Measurements from ENCODE around the gene LUC7L2.
"Not testable (repeated sequence)": the region's sequence is repeated elsewhere in the genome, so short reads cannot be mapped to it uniquely, and the experiment has no call there.

LUC7L2 gene

DNA sequence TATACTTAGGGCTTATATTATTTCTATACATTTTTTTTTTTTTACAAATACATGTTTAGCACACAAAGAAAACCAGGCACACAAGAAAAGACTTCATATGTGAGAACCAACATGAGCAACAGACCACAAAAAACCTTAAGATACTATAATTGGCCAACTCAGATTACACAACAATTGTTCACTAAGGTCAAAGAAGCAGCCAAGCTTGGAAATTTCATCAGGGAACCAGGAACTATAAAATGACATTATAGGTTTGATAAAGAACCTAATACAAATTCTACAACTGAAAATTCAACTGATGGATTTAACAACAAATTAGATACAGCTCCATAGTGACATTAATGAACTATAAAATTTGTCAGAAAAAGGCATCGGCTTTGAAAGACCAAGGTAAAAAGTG, 4.4 kb upstream of the LUC7L2 start:
- no peak for DNase-seq (ENCODE audit: low spot score)

DNA sequence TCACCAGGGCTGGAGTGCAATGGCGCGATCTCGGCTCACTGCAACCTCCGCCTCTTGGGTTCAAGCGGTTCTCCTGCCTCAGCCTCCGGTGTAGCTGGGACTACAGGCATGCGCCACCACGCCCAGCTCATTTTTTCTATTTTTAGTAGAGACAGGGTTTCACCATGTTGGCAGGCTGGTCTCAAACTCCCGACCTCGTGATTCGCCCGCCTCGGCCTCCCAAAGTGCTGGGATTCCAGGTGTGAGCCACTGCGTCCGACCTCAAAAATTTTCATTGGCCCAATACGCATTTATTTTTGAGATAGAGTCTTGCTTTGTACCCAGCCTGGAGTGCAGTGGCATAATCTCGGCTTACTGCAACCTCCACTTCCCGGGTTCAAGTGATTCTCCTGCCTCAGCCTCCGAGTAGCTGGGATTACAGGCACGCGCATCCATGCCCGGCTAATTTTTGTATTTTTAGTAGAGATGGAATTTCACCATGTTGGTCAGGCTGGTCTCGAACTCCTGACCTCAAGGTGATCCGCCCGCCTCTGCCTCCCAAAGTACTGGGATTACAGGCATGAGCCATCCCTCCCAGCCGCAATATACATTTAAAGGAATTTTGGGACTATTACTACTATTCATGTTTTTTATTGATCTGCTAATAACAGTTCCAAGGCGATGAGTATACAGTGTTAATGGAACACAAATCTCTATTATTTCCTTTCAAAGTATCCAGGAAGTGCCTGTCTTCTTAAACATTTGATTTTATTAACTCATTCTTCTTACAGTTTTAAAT, 1.8 kb upstream of the LUC7L2 start:
- not testable (repeated sequence) for DNase-seq (ENCODE audit: low spot score)

DNA sequence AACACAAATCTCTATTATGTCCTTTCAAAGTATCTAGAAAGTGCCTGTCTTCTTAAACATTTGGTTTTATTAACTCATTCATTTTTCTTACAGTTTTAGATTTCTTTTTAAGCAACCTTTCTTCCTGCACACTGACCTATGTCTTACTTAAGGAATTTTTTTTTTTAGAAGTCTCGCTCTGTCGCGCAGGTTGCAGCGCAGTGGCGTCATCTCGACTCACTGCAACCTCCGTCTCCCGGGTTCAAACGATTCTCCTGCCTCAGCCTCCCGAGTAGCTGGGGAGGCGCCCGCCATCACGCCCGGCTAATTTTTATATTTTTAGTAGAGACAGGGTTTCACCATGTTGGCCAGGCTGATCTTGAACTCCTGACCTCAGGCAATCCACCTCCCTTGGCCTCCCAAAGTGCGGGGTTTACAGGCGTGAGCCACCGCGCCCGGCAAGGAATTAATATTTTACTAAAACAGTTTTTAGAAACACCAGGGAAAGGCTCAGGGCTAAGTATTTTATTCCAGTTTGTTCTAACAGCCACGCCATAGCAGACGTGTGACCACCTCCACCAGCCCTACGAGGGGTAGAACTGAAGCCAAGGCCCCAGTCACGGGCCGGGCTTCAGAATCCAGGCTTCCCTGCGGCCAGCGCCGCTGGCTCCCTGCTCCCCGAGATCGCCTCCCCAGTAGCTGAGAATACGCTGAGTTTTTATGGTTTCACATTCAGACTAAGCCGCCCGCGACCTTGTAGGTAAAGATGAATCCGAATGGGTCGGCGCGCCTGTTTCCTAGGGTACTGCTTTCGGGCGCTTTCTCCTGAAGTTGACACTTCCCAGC, 941 bp upstream of the LUC7L2 start:
- DNase-seq (ENCODE audit: low spot score): peak; percentile 78

DNA sequence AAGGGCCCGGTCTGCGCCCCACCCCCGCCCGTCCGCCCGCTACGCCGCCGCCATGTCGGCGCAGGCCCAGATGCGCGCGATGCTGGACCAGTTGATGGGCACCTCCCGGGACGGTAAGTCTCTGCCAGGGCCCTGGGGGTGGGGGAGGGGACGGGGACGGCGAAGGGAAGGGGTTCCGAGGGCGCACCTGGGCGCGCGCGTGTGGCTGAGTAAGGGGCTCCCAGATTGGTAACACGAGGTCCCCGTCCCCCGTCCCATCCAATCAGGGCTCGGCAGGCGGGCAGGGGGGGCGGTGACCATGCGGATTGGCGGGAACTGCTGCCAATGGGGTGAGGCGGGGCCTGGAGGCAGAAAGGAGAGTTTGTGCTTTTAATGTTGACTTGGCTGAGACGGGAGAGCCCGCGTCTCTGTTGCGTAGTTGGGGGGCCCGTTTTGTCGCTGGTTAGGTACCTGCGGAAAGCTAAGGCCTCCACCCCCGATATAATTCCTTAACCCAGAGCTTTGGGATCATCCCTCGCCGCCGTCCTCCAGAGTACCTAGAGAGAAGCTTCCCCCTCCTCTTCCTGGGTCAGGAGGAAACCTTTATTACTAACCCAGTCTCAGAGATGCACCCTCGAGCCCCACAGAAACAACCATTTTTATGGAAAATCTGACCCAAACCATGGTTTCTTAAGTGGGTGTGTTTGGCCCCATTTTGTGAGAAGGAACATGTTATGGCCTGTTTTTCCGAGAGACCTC, 685 bp downstream of the LUC7L2 start:
- peak; percentile 94 for DNase-seq (ENCODE audit: low spot score)

DNA sequence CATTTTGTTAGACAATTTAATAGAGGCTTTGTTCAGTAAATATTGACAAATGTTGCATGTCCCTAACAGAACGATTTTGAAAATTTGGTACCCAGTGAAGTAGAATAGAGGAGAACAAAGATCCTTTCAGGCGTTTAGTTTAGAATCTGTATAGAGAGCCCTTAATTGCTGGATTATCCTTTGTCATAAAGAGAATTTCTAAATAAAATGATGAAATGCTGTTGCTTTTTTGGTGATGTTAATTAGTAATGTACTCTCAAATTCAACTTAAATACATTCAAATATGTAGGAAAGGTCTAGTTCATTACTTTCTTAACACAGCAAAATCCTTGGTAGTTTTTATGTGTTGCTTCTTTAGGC, 1.2 kb downstream of the LUC7L2 start:
- no peak for DNase-seq (ENCODE audit: low spot score)

DNA sequence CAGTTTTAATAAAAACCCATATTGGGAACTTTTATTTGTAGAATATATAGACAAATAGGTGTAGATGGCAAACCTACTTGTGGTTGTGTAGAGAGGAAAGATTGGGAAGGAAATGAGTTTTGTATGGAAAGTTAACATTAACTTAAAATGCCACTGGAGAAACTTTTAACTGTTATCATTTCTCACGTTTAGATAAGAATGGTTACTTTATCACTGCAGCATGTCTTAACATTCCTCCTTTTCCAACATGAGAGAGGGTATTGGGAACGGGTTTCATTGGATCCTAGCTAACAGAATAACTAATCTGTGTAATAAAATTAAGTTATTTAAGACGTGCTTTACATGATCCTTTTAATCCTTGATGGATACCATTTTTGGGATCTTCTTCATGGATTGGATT, 1.8 kb downstream of the LUC7L2 start:
- no peak for DNase-seq (ENCODE audit: low spot score)

DNA sequence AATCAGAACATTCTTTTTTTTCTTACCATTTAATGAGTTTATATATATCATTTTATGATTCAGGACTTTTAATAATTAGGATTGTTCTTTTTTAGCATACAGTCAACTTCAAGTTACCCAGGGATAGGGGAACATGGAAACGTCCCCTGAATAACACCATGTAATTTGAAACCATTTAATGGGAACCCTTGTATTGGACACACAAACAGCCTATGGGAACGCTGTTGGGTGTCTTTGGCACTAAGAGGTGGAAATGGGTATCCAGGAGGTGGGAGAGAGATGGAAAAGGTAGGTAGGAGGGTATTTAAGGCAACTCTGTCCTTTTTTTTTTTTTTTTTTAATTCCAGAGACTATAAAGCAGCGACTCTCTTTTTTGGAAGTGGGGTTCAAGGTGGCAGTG, 2.6 kb downstream of the LUC7L2 start:
- no peak for DNase-seq (ENCODE audit: low spot score)

DNA sequence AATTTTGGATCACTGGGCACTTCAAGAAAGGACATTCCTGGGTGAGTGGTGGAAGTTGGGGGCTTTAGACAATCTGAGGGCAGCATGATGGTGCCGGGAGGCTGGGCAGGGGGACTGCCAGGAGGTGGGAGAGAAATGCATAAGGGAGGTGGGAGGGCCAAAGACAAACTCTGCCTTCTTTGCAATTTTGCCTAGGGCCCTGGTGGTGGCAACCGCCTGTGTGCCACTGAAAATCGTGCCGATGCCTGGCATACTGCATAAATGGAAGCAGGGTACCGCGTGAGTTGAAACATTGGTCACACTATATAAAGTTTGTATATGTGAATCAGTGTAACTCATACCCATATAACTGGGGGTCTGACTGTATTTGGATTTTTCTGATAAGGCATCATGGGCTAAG, 3.3 kb downstream of the LUC7L2 start:
- DNase-seq (ENCODE audit: low spot score): no peak

DNA sequence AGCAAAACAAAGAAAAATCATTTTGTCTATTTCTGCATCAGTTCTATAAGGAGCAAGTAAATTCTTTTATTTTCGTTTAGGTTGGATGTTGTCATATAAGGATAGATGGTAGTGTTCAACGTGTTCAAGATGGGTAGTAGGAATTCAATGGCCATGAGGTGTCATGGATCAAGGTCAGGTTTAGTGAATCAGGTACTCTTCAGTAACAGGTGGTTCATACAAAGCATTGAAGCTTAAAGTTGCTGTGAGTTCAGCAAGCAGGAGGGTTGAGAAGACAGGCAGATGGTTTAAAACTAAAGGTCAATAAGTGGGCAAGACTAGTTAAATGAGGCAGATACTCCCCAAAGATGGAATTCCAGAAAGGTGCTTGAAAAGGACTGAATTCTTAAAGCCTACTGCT, 5.6 kb downstream of the LUC7L2 start:
- no peak for DNase-seq (ENCODE audit: low spot score)

DNA sequence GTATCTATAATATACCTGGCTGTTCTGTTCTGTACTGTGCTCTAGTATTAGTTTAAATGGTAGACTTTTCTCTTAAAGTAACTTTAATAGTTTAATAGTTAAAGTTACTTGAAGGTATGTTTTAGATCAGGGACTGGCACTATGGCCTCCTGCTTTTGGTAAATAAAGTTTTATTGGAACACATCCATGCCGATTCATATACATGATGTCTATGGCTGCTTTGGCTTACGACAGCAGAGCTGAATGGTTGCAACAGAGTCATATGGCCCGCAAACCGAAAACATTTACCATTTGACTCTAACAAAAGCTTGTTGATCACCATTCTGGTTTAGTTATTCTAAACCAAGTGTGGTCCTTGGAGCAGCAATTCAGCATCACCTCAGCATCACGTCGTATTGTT, 6.7 kb downstream of the LUC7L2 start:
- no peak for DNase-seq (ENCODE audit: low spot score)

DNA sequence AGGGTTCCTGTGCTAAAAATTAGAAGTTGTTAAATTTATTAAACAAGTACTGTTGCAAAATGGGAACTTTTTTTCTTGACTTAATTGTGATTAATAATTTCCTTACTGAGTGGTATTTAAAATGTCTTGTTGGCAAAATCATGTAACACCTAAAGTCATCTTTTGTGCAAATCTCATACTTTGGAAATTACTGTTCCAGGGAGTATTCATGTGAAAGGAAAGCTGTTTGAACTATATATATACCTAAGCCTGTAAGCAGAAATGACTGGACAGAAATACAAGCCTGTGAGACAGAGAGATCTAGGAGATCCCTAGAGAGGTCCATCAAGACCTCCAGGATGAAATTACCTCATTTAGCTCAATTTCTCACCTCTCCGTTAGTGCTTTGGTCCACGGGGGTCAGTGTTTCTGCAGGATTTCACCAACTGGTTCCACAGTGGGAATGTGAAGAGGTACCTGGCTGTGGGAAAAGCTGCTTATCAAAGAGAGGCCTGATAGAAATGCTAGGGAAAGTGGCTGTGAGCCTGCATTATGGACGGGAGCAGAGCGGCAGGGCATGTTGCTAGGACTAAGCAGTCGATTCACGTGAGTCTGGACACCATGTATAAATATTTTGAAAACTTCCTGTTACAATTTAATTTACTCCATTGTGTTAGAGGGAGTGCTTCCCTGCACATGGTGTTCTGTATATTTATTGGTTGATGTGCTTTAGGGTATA, 7.9 kb downstream of the LUC7L2 start:
- DNase-seq (ENCODE audit: low spot score): no peak

DNA sequence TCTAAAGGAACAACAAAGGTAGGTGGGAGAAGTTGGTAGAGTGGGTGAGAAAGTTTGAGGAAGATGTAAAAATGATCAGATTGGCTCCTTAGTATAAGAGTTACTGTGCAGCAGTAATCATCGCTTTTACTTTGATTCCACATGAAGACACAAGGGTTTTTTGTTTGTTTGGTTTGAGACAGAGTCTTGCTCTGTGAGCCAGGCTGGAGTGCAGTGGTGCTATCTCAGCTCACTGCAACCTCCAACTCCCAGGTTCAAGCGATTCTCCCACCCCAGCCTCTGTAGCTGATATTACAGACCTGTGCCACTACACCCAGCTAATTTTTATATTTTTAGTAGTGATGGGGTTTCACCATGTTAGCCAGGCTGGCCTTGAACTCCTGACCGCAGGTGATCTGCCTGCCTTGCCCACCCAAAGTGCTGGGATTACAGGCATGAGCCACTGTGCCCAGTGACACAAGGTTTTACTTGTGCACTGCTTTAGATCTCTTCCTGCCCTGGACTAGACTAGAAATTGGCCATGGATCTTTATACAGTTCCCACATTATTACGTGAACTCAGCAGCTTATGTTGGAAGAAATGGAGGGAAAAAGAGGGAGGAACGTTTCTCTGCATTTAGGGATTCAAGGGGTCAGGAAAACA, 10.7 kb downstream of the LUC7L2 start:
- DNase-seq (ENCODE audit: low spot score): no peak

DNA sequence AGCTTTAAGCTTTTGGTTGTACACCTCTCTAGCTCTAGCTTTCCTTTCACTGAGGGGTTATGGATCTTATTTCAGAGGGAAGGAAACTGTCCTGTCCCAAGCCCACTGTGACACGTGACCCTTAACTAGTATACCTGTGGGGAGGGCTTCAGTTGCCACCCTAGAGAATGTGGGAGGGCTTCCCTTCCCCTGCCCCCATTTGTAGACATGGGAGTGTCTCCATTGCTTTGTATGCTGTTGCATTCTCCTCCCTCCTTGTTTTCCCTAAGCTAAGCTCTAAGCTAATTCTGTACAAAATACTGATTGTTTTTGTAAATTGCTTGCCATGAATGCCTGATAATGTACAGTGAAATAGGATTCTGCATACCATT, 11.2 kb downstream of the LUC7L2 start:
- no peak for DNase-seq (ENCODE audit: low spot score)

DNA sequence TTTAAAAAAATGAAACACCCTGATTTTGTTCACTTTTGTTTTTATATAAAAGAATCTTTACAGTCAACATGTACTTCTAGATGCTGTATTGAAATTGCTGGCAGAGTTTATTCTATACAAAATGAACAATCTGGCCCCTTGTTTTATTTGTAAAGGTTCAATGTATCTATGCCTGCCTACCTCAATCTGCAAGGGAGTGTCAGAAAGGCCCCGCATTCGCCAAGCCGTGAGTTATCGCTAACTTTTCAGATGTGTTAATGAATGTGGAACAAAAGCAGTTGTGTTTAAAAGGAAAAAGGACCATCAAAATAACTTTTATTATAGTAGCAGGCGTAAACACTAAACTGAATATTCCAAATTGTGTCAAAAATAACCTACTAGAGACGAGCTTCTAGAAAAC, 14.6 kb downstream of the LUC7L2 start:
- DNase-seq (ENCODE audit: low spot score): no peak

DNA sequence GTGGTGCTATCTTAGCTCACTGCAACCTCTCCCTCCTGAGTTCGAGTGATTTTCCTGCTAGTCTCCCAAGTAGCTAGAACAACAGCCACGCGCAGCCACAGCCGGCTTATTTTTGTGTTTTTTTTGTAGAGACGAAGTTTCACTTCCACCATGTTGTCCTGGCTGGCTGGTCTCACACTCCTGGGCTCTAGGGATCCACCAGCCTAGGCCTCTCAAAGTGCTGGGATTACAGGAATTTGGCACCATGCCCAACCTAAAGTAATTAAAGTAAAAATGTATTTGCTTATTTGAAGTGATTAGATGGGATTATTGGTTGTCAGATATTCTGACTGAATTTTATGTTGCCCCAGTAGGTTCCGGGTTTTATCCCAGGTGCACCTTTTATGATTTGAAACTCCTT, 22.7 kb downstream of the LUC7L2 start:
- no peak for DNase-seq (ENCODE audit: low spot score)

DNA sequence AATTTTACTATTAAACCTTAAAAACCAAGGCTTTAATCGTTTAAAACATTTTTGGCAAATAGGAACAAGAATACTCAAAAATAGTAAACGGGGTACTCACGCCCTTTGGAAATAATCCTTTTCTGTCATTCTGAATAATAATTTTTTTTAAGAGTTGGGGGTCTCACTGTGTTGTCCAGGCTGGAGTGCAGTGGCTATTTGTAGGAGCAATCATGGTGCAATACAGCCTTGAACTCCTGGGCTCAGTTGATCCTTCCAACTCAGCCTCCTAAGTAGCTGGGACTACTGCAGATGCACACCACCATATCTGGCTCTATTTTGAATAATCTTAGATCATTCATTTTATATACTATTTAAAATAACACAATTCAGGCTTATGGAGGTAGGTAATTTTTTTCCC, 24.9 kb downstream of the LUC7L2 start:
- DNase-seq (ENCODE audit: low spot score): no peak

DNA sequence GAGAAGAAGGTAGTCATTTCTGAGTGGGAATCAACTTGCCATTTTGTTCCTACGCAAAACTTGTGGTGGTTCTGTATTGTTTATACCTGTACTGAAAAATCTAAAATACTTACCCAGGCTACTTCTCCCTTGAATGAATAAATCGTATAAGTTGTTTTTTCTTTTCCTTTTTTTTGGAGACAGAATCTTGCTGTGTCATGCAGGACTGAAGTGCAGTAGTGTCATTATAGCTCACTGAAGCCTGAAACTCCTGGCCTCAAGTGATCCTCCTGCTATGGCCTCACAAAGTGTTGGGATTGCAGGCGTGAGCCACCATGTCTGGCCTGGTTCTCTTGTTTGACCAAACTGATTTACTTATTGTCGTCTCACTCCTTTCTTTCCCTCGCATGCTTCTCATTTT, 27.9 kb downstream of the LUC7L2 start:
- DNase-seq (ENCODE audit: low spot score): no peak

DNA sequence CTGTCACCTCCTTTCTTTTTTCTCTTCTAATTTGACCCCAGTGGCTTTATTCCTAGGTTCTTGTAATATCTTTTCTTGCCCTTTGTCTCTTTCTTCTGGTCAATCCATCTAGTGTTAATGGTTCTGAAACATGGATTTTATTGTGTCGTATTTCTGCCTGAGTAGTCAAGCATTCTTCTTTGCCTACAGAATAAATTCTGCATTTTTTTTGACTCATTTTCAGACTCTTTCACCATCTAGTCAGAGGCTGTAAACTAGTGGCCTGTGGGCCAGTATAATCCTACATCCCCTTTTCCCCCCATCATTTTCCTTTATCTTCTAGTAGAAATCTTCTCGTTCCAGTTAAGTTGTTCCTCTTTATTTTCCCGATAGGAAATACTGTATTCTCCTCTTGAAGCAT, 29.4 kb downstream of the LUC7L2 start:
- DNase-seq (ENCODE audit: low spot score): no peak

DNA sequence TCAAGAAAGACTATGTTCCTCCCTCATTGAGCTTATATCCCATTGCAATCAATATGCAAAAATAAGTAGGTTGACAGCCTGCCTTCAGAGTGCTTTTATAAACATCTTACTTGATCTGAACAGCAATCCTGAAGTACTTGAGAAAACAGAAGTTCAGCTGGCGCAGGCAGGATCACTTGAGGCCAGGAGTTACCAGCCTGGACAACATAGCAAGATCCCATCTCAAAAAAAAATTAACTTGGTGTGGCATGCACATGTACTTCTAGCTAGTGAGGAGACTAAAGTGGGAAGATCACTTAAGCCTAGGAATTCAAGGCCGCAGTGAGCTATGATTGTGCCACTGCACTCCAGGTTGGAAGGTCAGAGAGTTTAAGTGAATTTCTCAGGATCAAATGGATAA, 30.1 kb downstream of the LUC7L2 start:
- no peak for DNase-seq (ENCODE audit: low spot score)

DNA sequence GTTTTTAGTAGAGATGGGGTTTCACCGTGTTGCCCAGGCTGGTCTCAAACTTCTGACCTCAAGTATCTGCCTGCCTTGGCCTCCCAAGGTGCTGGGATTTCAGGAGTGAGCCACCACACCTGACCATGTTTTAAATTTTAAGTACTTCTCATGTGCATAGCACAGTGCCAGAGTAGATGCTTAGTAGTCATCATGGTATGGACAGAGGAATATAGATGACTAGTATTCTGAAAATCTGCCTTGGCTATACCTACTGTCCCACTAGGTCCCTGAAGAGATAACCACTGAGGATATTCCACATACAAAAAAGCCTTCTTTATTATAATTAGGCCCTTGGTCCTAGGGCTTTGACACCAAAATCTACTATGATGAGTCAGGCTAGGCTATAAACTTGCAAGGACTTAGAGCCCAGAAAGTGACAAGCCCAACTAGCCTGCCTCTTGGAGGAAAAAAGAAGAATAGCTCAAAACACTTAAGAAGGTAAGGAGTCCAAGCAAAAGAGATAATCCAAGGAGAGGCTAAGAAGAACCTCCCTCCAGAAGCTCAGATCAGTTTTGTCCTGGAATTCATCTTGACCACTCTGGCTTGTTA, 34.0 kb downstream of the LUC7L2 start:
- no peak for DNase-seq (ENCODE audit: low spot score)

DNA sequence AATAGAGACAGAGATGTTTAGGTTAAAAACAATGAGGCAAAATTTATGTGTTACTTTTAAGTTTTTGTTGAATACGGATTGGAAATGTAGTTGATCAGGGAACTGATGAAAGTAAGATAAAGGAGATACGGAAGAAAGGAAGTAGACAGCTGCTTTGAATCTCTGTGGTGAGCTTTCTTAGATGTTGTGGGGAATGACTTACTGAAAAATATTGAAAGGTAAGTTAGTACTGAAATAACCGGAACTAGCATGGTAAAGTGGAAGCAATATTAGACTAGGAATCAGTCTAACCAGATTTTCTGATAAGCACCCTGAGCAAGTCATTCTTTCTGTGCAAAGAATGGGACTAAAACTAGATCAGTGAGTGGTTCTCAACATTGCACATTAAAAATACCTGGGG, 34.8 kb downstream of the LUC7L2 start:
- no peak for DNase-seq (ENCODE audit: low spot score)

Measured in kidney tubule cell (primary cell).